Inflammatory macrophage (primary cell): Measurements from ENCODE around the gene ZNF804B.

Experiments
- DNase-seq, 2 donors: peaks; one replicate each; pipeline ENCODE4 v3.0.0-alpha.2; 2020 to 2022
- total RNA-seq, 18 experiments: gene quantifications; one replicate each; lab custom pipeline; 2026; ENCODE audit warnings: mixed read lengths in 6 of 18, inconsistent platforms in 2 of 18; lab: John Stamatoyannopoulos, UW

ZNF804B gene
- 0 to 0.16 (median 0) reads per million in 18 experiments for total RNA-seq

DNA sequence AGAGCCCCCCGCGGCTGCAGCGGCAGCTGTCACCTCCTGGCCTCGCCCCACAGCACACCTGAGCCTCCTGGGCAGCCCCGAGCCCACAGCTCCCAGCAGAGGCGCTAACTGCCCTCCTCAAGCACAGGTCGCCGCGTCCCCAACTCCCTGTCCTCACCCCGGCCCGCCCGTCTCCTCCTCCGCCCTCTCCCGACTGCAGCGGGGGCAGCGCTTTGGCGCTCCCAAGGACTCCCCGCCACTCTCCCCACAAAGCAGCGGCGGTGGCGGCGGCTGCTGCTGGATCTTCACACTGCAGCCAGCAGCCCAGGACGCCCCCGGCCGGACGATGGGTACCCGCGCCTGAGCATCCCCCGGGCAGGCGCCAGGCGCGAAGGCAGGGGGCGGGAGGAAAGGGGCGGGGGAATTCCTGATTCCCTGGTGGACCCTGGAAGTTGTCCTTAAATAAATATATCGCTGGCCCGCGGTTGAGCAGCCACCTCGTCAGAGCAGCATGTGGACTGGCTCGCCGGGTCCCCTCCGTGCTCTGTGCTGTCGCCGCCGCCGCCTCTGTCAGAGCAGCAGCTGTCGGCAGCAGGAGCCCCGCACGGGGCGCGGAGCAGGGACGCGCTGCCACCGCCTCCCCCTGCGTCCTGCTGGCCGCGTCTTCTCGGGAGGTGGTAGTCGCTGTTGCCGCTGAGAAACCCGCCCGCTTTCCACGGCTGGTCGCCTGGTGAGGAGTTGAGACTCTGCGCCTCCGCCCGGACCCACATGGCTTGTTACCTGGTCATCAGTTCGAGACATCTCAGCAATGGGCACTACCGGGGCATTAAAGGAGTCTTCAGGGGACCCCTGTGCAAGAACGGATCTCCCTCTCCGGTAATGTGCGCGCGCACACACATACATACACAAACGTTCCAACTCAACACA is at the start of gene ZNF804B:
ZNF804B (plus strand) TSS at position 471 of the 906 bp plus-strand sequence; CDS start at position 748, 277 bp downstream.
- DNase-seq, result no peak

DNA sequence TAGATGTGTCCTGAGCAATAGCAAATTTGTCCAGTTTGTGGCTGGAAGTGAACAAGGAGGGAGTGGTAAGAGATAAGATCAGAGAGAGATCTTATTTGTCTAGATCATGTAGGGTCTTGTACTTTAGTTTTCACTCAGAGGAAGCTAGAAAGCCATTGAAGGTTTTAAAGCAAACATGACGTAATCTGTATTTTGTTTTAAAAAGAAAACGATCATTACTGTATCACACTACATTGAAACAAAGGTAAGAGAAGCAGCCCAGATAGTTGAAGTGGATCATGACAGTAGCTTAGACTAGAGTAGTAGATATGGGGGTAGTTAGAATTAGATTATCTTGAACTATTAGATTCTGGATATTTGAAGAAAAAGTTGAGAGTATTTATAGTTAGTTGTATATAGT is 23.6 kb upstream of the ZNF804B start:
- no peak for DNase-seq

DNA sequence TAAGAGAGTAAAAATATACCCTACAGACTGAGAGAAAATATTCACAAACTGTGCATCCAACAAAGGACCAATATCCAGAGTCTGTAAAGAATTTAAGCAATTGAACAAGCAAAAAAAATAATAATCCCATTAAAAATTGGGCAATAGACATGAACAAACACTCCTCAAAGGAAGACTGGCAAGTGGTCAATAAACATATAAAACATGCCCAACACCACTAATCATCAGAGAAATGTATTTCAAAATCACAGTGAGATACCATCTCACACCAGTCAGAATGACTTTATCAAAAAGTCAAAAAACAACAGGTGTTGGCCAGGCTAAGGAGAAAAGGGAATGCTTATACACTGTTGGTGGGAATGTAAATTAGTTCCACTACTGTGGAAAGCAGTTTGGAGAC is 21.9 kb upstream of the ZNF804B start:
- DNase-seq, result no peak

DNA sequence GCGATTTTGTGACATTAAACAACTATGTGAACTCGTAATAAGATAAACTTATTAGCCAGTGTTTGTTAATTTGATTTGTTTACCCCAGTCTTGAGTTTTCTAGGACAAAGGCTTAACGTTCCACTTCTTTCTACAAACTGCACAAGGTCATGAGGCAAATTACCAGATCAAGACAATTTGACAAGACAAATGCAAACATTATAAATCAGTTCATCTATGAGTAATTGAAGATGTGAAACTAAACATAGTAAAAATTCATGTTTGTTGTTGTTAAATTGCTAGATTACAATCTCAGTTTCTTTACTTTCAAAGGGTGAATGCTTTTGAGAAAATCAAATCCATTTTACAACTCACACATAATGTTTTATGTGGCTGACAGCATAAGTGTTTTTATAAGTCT is 13.4 kb upstream of the ZNF804B start:
- no peak for DNase-seq

DNA sequence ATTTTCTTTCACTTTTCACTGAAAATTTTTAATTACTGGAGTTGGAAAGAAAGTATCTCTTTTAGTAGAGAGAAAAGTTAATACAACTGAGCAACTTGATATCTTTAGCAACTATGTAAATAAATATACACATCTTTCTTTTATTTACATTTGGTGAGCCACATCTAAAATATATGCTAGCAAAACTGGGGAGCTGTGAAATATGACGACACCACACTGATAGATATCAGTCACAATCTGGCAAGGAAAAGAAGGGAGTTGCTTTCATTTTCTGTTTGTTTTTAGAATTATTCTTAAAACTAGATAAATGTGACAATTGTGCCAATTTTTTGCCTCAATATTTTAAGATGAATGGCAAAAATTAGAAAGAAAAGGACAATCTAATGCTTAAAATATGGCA is 2.7 kb upstream of the ZNF804B start:
- DNase-seq, result no peak

DNA sequence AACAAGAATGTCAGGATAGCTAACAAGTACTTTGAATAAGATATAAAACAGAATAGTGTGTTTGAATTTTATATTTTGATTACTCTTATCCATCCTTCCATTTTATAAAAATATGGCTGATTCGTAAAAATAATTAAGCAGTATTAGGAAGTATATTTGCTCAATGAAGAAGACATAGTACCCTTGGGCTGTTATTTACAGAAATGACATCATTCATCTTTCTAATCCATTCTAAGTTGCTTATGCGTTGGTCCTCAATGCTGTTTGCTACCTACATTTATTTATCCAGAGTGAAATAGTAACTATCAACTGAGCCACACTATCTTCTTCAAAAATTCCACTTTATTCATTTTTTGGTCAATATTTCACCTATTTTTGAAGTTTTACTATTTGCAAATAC is 2.1 kb upstream of the ZNF804B start:
- no peak for DNase-seq

DNA sequence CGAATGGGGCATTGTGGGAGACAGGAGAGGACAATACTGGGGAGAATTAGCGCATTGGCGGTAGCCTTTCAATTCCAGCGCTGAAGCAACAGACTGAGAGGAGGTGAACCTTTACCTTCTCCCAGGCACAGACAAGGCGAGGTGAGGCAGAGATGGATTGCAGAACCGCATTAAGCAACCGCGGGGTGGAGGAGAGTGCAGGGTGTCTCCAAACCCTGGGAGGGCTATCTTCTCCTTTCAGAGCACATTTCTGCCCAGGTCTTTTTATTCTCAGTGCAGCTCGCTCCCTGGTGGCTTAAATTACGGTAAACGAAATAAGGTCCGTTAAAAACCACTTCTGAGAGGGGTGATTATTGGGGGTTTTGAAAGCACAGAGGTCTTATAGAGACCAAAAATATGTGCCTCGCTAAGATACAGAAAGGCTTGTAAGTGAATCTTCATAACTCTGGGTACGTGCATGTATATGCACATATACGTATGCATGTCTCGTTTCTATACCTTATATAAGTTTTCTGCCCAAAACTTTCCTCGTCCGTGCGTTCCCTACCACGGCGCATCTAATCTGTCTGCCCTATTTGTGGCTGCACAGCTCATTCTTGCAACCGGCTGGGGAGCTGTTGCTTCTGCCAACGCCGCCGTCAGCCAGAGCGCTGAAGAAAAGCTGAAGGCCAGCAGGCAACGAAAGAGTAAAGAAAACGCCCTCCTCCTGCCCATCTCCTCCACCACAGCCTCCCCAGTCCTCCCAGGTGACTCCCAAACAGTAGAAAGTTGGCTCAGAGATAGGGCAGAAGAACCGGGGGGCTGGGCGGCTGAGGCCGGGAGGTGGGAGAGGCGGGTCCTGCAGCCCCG is 895 bp upstream of the ZNF804B start:
- DNase-seq, result no peak

DNA sequence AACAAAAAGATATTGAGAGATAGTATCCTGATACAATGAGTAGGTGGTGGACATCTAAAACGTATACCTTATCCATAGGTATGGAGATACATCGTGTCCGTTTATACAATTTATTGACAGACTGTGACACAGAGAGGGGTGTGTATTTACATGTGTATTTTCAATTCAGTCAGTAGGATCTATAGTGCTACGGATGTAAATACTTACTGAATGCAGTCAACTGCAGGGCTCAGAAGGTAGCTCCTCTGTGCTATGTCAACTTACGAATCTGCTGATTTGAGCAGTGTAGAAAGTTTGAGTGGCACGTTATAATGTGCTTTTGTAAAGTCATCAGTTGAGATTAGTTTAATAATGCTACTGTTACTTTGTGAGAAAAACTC is 626 bp downstream of the ZNF804B start:
- no peak for DNase-seq

DNA sequence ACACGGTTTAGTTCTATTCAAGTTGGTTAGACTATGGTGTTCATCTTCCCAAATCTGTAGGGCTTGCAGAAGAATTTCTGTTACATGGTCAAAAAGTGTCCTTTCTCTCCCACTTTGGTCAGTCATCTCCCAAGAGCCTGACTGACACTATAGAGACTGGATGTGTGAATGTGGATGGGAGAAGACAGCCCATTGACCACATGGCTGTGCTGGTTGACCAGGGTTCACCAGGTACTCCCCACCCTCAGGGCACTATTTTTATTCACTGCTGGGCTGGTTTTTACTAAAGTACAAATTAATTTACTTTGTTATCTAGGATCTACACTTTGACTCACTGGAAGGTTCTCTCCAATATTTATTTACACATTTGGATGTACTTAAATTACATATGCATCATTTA is 2.3 kb downstream of the ZNF804B start:
- no peak for DNase-seq

DNA sequence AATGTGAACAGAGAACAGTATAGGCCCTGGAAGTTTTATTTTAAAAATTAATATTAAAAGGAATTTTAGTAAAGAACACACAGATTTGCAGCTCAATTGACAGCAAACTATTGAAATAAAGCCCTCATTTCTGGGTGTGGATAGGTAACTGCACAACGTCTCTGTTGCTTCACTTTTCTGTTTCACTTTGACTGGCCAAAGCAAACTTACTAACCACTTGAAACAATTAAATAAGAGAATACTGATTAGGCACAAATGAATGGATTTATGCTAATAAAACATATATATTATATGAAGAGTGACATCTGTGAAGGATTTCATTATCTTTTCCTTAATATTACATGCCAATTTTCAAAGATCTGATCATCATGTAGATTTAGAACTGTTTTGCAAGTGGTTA is 11.9 kb downstream of the ZNF804B start:
- DNase-seq, result no peak

DNA sequence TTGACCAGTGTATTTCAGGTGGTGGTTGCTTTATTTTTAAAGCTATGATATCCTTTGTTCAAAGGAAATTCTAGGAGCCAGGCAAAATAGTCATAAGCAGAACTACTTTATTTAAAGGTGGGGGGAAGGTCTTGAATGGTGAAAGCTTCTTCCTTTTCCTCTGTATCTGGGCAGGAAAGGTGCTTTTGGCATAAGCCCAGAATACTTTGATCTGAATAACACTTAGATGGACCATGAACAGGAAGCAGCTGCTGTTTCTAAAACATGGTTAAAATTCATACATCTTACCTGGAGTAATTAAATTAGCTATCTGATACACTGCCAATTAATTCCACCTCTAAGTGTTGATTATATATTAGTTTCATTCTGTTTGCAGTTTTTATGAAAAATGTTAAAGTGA is 13.3 kb downstream of the ZNF804B start:
- no peak for DNase-seq

DNA sequence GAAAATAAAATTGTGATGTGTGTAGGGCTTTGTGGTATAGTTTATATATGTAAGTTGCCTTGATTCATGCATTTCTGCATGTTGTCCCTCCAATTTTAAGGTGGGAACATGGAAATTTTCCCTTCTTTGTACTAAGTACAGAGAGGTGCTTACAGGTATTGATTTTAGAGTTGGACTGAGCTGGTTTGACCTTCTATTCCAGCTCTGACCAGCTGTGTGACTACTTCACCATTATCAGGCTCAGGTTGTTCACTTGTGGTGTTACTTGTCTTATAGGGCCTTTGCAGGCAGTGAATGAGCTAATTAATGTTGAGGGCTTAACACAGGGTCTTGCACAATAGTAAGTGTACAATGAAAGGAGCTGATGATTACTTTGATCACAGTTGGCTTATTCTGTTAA is 16.3 kb downstream of the ZNF804B start:
- DNase-seq, result no peak

DNA sequence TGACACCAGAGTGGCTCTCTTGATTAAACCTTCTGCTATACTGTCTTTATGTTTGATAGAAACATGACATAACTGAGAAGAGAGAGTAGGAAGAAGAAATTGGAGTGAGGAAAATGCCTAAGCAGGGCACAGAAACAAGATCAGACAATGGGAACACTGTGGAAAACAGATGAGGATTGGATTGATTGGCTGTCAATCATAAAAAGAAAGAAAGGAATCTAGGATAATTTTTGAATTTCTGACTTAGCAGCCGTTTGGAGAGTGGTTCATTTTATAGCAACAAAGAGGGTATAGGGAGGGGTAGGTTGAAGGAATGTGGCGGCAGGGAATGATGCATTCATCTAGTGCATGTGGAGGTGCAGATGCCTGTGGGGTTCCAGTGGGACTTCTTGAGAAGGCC is 28.3 kb downstream of the ZNF804B start:
- no peak for DNase-seq

DNA sequence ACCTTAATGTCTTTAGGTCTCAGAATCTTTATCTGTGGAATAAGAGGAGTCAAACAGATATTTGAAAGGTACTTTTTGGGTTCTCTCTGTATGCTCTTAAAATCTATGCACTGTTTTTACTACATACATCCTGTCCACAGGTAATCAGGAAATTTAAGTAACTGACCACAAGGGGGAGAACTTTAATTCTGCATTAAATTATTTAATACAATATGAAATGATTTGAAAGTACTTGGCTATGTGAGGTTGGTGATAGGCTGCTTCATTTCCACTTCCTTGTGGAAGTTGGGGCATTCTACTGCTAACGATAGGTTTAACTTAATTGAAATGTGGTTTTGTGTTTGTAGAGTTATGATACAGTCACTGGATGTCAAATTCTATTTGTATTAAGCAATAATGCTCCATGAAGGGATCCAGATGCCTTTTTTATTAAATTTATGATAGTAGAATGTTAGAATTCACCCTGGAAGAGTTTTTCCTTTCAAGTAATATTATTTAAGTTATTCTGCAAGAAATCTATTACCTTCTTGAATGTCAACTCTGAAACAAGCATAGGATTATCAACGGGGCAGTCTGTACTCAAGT is 30.1 kb downstream of the ZNF804B start:
- peak in 1 of 2 donors; percentile 11 for DNase-seq

DNA sequence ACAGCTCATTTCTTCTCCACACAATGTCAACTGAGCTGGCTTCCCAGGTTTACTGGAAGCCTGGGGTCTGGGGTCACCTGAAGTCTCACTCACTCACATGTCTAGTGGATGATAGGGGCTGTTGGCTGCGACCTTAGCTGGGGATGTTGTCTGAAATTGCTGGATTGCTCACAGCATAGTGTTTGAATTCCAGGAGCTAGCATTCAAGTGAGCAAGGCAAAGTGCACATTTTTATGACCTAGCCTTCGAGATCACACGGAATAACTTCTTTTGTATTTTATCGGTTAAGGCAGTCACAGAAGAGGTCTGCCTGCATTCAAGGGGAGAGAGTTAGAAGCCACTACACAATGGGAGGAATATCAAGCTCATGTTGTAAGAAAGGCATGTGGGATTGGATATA is 32.4 kb downstream of the ZNF804B start:
- no peak for DNase-seq

DNA sequence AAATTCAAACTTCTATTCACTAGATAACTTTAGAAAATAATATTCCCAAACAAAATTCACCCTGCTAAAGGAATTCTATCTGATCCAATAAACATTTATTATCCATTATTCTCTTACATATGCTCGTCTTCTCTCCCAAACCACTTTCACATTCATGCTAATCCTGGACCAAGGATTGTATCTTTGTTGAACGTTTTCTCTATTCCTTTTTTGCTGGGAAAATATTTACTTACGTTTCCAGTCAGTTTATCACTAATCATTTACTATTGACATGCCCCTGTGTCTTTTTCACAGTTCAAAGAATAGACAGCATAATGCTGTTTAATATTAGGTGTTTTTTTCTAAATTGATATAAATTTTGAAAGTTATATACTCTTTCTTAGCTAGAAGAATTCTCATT is 32.9 kb downstream of the ZNF804B start:
- DNase-seq, result no peak

DNA sequence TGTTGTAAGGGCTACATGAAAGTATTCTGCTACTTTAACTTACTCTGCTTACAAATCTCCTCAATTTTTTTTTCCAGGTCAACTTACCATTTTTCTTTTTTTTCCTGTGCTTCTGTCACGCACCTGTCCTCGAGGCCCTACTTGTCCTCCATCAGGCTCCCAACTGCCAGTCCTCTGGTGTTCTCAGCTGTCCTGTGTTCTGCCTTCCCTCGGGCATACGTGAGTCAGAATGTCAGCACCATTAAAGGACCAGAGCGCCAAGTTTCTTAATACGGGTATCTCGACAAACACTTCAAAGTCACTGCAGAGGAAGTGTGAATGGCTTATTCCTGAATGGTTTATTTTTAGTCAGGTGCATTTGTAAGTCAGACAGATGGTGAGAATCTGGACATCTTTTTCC is 36.1 kb downstream of the ZNF804B start, which contains the start of gene TEX47:
TEX47 (minus strand) TSS at position 185 of the 400 bp plus-strand sequence. CDS start 795 bp downstream, outside the sequence.
- no peak for DNase-seq

DNA sequence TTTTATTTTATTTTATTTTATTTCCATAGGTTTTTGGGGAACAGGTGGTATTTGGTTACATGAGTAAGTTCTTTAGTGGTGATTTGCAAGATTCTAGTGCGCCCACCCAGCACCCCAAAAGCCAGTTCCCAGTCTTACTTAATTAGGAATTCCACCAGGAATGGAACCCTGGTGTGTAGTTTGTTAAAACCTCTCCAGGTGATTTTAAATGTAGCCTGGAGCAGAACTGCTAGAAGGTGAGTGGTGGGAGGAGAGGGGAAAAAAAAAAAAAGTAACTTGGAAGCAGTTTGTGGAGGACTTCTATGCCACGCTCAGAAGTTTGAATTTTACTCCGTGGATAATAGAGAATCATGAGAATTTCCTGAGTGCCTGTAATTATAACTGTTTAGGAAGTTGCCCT is 41.5 kb downstream of the ZNF804B start:
- DNase-seq, result no peak

DNA sequence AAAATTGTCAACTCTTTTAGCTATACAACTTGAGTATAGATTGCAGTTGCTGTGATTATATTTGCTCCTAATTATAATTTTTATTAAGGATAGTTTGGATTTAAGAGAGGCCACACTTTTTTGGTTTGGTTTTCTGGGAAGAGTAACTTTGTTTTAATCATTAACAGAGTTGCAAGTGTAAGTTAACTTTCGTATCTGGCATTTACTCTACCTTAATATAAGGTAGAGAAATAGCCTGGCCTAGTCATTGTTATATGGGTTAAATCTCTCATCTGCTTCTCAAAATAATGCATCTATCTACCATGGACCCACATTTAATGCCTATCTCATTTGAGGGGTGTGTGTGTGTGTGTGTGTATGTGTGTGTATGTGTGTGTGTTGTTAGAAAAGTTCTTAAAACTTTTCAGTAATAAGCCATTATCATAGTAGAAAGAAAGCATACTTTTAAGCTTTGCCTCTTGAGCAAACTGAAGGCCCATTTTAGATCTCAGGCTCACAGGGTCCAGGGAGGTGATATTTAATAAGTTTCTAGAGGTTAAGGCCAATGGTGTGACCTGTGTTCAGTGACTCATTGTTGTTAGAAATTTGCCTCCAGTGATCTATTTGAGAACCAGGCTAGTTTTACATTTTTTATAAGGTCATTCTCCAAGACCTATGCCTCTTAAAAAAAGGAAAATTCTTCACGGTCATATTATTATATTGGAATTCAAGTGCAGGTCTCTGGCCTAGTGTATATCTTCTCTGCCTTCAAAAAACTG is 47.0 kb downstream of the ZNF804B start:
- no peak for DNase-seq

DNA sequence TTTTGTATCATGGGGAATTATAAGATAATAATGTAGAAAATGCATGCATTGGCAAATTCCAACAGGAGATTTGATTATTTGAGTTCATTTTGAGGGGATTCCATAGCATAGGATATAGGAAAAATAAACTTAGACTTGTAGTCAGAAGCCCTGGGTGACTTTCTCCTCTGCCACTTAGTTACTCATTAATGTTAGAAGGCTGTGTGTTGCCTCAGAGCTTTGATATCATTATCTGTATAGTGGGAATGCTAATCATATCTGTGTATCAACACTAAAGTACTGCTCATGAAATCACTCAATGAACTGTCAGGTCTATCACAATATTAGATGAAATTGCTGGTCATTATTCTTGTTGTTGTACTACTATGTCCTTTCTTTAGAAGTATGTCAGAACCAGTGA is 59.1 kb downstream of the ZNF804B start:
- DNase-seq, result no peak

DNA sequence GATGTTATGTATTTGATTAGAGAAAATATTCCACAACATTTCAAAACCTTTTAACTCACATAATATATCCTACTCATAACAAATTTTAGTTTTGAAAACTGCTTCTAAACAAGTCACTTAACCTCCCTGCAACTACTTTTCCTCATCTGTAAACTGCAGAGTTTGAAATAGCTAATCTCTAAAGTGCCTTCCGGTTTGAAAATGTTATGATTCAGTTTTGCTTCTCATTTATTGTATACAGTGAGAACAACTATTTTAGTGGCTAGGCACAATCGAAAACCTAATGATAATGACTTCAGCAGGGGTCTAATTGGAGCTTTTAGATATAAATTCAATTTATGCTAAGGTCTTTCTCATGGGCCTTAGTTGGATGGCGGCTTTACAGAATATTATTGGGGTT is 66.7 kb downstream of the ZNF804B start:
- DNase-seq, result no peak

DNA sequence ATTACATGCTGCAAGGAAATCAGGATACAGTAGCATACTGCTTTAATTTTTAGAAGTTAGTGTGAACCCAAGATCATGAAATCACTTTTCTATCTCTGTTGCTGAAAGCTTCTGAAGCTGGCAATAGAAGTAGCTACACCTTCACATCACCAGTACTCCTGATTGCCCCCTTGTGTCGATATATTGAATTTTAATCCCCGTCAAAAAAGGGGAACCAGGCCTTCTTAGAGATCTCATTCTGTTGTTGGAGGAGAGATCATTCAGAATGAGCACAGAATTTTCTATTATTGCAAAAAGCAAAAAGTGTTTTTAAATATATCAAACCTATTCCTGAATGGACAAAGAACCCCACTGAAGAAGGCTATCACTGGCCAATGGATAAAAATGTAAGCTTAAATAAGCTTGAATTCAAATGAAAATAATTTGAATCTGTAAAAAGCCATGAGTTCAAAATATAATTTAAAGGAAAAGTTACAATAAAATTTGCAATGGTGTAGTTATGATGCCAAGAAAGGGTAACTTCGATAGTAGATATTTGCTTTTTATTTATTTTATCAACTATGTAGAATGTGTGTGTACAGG is 75.7 kb downstream of the ZNF804B start:
- peak; percentile 37 to 57 for DNase-seq
